Left renal cortex interstitium (tissue), 4 donors: ENCODE results near the gene RGCC. TPM values are rescaled to one million over a fixed set of nuclear protein-coding genes. Genes with fewer than 3 reads are reported as not detected.
"Not testable (repeated sequence)": the region's sequence is repeated elsewhere in the genome, so short reads cannot be mapped to it uniquely, and the experiment has no call there.

ENCODE experiments used
- DNase-seq, 4 donors: peaks; one replicate each; pipeline ENCODE4 v3.0.0-alpha.2; 2013; ENCODE audit warnings: low read depth in 4 of 4, low spot score in 2 of 4, missing footprints in 1 of 4
- polyA plus RNA-seq, 4 donors: library from polyadenylated mRNA; unstranded; fragments of 120-200 nt; gene quantifications; one replicate each; pipeline ENCODE4 v1.2.1, GENCODE V29; 2013; ENCODE audit not compliant: insufficient read length in 4 of 4

Gene RGCC
- 10 to 100 TPM in 3 of 4 donors, 1 to 10 TPM in 1; 9.8 to 15.4 (median 12.5) TPM for polyA plus RNA-seq

DNA sequence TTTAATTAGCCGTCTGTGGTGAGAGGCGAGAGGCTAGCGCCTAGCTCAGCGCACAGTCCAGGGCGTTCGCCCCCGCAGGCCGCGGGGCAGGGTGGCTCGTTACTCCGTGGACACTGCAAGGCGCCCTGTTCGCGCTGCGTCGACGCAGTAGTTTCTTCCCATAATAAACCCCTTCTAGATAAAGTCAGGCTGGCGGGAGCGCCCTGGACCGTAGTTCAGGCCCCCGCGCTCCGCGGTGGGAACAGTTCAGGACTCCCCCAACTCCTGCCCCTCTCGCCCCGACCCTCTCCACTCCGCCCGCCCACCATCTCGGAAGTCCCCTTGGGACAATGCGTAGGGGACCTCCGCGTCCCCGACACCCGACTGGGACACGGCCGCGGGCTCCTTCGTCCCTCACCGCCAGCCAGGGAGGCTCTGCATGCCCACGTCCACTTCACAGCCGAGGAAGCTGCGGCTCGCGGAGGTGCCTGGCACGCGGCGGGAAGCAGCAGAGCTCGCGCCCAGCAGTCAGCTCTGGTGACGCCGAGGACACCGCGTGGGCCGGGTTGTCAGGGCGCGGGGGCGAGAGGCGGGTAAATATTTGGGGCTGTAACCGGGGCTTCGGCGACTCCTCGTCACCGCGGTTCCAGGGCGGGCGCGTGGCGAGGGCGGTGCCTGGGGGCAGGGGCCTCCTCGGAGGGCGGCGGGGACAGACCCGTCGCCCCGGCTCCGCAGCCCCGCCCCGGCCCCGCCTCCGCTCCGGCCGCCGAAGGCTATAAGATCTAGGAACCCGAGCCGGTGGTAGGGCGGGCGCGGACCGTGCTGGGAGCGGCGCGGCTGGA lies at the start of gene RGCC:
Gene RGCC, plus strand, starts transcription at position 783 of the 821 bp plus-strand sequence. CDS start 158 bp downstream, outside the sequence.
- DNase-seq, result peak in 2 of 4 donors; percentile 42 to 45

DNA sequence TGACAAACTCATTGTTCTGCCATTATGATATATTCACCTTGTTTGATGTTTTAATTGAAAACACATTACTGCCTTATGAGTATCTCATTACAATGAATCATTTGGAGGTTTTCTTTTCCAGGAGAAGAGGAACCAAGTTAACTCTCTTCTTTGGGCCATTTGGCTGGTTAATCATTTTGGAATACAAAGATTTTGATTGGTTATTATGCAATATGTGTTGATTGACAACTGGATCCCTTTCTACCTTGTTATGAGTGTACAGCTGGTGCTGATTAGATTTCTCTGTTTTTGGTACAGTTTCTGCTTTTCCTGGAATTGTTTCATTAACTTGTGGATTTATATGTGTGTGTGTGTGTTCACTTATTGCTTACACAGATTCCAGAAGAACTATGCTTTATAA lies 49.2 kb upstream of the RGCC start:
- DNase-seq, result no peak

- DNase-seq, result no peak
Observed at GRCh38 chr13:41408746-41409145, 48.6 kb upstream of the RGCC start.

- no peak for DNase-seq
Observed at GRCh38 chr13:41409611-41410010, 47.7 kb upstream of the RGCC start.

DNA sequence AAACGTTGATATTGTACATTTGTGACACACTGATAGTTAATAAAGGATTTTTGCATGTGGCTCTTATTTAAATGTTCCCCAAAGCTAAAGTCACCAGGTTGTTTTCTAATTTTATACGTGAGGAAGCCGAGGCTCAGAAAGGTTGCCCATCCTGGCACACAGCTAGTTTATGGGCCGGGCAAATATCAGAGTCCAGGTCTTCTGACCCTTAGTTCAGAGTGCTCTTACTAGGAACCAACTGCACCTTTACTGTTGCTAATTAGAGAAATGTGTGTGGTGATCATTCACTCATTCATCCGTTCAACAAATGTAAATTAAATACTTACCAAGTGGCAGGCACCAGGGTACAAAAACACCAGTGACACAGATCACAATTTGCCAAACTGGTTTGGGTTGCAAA lies 46.3 kb upstream of the RGCC start:
- DNase-seq, result no peak

DNA sequence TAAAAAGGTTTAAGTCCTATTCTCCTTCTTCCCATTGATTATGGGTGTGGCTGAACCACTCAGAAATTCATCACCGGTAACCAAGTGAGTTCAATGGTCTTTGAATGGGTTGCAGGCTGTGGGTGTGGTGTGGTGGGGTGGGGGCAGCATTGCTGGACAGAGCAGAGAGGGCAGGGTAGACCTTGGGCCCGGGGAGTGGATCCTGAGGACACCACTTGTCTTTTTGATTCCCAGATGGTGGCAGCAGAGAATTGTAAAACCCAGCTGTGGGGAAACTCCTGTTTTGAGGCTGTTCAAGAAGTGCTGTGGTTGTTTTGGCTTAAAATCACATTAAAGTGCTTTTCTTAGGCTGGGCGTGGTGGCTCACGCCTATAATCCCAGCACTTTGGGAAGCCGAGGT lies 45.8 kb upstream of the RGCC start:
- no peak for DNase-seq

DNA sequence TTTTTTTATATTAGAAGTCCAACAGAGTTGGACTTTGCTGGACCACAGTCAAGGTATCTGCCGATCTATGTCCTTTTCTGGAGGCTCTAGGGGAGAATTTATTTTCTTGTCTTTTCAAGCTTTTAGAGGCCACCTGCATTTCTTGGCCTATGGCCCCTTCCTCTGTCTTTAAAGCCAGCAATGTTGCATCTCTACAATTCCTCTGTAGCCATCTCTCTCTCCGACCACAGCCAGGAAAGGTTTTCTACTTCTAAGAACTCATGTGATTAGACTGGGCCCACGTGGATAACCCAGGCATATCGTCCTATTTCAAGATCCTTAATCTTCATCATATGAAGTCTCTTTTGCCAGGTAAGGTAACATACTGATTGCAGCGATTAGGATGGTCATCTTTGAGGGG lies 43.5 kb upstream of the RGCC start:
- no peak for DNase-seq

DNA sequence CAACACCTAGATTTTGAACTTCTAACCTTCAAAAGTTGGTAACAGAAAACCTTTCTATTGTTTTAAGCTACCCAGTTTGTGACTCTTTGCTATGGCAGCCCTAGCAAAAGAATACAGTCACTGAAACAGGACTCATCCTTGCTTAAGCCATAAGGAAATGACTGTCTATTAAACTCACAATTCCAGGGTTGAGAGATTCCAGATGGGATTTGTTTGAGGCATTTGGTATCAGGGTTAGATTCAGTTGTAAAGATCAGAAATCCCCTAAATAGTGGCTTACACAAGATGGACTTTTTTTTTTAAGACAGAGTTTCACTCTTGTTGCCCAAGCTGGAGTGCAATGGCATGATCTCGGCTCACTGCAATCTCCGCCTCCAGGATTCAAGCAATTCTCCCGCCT lies 41.1 kb upstream of the RGCC start:
- DNase-seq, result no peak

- DNase-seq, result no peak
Observed at GRCh38 chr13:41418027-41418426, 39.3 kb upstream of the RGCC start.

DNA sequence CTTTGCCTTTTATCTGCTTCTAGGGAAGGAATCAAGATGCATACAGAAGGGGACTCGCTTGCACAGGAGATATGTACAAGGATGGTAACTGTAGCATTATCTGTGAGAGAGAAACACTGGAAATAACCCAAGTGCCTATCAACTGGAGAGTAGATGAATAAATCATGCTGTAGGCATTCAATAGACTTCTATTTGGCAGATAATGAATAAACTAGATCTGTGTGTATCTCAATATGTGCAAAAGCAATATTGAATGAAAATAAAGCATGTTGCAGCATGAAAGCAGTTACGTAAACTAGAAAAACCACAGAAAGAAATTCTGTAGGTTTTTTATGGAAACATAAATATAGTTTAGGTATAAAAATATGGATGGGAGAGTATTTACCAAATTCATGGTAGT lies 38.6 kb upstream of the RGCC start:
- DNase-seq, result no peak

- DNase-seq, result no peak
Observed at GRCh38 chr13:41419206-41419605, 38.1 kb upstream of the RGCC start.

DNA sequence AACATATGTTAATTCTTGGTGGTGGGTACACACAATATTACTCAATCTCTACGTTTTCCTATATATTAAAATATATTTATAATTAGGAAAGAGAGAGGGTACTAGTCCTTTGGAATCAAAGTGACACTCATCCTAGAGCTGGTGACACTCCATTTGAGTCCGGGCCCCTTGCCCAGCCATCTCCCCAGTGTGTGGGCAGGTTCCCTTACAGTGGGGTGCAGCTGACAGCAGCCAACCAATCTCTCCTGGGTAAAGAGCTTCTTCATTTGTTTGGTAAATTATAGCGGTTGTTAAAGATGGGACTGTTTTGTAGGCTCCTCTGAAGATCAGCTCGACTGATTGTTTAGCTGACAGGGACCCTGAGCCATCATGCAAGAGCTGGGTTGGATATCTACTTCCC lies 37.2 kb upstream of the RGCC start:
- DNase-seq, result no peak

GRCh38 chr13:41421330-41421729 lies 36.0 kb upstream of the RGCC start:
- DNase-seq, result not testable (repeated sequence)

DNA sequence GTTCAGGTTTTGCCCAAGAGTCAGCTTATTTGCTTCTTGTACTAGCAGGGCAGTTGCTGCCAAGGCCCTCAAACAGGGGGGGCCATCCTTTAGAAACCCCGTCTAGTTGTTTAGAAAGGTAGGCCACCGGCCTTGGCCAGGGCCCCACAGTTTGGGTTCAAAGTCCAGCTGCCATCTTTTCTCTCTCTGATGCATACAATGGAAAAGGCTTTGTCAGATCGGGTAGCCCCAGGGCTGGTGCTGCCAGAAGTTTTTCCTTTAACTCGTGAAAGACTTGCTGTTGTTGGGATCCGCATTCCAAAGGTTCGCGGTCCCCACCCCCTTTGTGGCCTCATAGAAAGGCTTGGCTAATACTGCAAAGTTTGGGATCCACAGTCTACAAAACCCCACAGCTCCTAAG lies 35.4 kb upstream of the RGCC start:
- DNase-seq, result not testable (repeated sequence)

DNA sequence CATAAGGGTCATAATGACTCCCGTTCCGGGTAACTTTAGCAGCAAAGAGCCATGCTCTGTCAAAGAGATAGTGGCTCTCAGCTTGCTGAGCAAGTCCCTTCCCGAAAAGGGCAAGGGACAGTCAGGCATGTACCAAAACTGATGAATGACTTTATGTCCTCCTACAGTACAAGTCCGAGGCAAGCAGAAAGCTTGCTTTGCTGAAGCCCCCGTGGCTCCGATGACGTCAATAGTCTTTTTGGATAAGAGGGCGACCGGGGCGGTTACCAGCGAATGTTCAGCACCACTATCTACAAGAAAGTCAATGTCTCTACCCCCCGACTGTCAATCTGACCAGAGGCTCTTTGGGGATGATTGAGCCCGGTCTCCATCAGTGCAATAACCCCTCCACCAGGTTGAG lies 34.1 kb upstream of the RGCC start:
- not testable (repeated sequence) for DNase-seq

DNA sequence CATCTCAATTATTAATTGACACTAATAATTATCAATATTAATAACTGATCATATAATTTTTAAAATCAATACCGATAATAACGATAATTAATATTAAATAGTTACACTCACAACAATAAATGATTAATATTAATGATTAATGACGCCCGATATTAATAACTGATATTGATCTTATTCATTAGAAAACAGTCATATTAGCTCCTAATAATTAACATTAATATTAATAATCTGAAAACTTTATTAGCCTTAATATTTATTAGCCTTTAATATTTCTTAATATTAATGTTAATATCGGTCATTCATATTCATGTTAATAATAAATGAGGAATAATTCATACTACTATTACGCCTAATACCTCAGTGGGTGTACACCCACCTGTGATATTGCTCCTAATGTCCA lies 32.7 kb upstream of the RGCC start:
- DNase-seq, result not testable (repeated sequence)

- no peak for DNase-seq
Observed at GRCh38 chr13:41426047-41426446, 31.3 kb upstream of the RGCC start.

DNA sequence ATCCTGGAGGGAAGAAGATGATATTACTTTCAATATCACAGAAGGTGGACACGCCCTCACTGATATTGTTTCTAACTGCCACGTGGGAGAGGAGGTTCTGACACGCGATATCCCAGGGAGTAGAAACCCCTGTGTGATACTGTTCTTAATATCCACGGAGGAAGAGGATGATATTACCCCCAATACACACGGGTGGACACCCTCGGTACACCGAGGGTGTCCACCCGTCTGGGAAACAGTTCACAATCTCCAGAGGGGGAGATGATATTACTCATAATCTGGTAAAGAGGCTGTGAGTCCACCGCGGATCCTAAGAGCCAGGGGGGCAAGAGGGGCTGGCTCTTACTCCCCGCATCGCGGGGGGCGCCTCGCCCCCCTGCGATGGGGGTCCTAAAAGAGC lies 29.7 kb upstream of the RGCC start:
- no peak for DNase-seq

GRCh38 chr13:41428155-41428554 lies 29.2 kb upstream of the RGCC start:
- no peak for DNase-seq

DNA sequence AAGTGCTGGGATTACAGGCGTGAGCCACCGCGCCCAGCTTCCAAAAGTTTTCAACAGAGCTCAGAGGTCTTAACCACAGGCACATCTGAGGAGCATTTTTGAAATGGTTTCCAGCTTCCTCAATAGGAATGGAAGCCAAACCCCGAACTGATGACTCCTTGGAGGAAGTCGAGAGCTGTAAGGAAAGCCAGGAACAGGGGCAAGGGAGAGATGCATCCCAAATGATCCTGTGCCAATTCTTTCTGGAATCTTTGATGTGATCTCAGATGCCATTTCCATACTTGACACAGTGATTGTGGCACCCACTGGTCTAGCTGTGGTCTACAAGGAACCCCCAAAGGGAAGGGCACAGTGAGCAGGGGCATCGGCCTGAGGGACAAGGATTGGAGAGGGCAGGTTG lies 23.3 kb upstream of the RGCC start:
- DNase-seq, result not testable (repeated sequence)

DNA sequence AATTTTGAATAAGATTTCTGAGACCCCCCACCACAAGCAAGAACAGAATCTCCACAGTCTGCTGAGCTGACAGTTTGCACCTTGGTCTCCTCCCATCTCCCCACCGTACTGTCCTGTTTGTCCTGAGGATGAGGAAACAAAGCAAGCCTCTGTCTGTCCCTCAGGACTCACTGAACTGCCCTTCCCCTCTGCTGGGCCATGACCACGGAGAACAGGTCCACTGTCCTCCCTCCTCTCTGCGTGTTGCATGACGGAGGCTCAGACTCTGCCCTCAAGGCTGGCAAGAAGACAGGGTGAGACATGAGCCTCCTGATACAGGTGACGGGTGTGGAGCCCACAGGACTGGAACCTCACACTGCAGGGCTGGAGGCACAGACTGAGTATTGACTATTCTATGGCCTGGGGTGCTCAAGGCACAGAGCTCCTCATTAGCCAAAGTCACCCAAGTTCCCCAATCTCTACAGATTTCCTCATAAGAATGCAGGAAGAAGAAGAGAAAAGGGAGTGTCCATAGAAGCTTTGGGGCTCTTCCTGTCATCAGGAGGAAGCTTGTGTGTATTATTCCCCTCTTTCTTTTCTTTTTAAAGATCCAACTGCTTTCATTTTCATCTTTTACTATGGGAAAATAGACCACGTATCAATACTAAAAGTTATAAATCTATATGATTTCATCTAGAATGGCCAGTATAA lies 22.4 kb upstream of the RGCC start:
- no peak for DNase-seq

GRCh38 chr13:41443969-41444368 lies 13.4 kb upstream of the RGCC start:
- DNase-seq, result no peak
